Measurements from ENCODE around the gene ZBTB20. TPM values are rescaled to one million over a fixed set of nuclear protein-coding genes. Genes with fewer than 3 reads are reported as not detected.

Gene ZBTB20
- total RNA-seq, 1 donor from 2014 or later, result 11.2 TPM

DNA sequence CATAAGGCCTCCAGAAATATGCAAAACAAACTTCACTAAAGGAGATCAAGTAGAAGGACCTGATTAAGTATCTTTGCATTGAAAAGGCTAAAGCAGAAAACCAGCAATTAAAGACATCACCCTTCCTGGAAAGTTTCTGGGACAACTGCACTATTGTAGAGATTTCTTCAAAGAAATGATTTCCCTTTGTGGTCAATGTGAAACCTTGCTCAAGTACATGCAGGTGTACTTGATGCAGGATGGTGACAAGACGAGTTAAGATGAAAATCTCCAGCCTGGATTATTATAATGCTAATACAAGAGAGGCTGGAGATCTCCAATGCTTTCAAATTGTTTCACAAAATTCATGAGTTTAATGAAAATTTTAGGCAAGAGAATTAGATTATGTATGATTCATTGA, 644.9 kb downstream of the ZBTB20 start:
- H3K4me3 ChIP-seq (ENCODE audit: low read depth, low read length), result no peak overlapping the region
- TF ChIP-seq, protein P1, sequence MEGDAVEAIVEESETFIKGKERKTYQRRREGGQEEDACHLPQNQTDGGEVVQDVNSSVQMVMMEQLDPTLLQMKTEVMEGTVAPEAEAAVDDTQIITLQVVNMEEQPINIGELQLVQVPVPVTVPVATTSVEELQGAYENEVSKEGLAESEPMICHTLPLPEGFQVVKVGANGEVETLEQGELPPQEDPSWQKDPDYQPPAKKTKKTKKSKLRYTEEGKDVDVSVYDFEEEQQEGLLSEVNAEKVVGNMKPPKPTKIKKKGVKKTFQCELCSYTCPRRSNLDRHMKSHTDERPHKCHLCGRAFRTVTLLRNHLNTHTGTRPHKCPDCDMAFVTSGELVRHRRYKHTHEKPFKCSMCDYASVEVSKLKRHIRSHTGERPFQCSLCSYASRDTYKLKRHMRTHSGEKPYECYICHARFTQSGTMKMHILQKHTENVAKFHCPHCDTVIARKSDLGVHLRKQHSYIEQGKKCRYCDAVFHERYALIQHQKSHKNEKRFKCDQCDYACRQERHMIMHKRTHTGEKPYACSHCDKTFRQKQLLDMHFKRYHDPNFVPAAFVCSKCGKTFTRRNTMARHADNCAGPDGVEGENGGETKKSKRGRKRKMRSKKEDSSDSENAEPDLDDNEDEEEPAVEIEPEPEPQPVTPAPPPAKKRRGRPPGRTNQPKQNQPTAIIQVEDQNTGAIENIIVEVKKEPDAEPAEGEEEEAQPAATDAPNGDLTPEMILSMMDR (conservative IDR thresholded peaks at IDR 0.05; ENCODE audit: low read depth, low read length), result no peak
- no peak for DNase-seq (ENCODE audit: low read depth)

DNA sequence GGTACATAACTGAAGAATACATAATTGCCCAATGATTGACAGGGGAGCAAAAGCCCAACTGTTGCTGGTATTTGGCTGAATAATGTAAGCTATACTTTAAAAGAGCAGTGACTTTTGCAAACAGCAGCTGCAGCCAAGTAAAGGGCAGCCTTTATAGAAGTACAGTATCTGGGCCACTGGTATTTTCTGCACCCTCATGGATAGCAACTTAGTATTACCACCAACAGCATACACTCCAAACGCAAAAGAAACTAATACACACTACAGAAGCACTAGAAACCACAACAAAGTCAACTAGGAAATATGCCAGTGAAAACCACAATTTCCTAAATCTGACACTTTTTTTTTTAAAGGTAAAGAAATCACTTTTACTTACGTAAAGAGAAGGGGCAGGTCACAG, 647.1 kb downstream of the ZBTB20 start:
- TF ChIP-seq, protein P1 (conservative IDR thresholded peaks at IDR 0.05; ENCODE audit: low read depth, low read length), result no peak
- DNase-seq (ENCODE audit: low read depth), result no peak

DNA sequence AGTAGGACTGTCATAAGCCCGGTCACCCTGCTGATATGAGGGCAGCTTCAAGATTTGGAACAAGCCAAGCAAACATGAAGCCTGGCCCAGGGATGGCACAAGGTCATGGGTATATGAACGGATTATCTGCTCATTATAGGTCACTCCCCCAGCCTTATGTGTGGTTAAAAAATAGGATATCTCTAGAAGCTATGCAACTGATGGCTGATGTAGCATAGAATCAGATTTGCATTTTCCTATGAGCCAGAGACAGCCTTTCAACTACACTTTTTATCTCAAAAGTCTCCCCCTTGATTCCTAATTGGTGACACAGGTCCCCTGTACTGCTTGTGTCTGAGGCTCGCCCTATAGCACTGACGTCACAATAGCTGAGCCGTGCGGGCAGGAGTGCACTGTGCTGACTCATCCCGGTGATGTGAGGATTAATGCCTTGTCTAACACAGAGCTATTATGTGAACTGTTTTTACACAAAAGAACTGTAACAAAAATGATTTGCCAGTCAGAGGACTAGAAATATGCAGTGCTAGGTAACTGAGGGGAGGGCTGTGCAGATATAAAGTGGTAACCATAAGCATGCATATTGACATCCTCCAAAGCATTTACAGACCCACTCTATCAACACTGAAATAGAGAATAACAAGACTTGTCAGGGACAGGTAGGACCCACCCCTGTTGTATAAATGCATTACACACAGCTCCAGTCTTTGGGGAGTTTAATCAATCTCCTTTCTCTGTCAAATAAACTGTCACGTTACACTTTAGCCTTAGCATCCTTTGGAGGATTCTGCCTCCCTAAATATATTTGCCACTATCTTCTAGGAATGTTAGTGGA, 648.3 kb downstream of the ZBTB20 start:
- DNase-seq (ENCODE audit: low read depth), result no peak
- H3K4me3 ChIP-seq (ENCODE audit: low read depth, low read length), result no peak overlapping the region
- TF ChIP-seq, protein P1 (conservative IDR thresholded peaks at IDR 0.05; ENCODE audit: low read depth, low read length), result no peak

More for the DNA sequence above, 647.1 kb downstream of the ZBTB20 start:
- no peak overlapping the region for H3K4me3 ChIP-seq (ENCODE audit: low read depth, low read length)

DNA sequence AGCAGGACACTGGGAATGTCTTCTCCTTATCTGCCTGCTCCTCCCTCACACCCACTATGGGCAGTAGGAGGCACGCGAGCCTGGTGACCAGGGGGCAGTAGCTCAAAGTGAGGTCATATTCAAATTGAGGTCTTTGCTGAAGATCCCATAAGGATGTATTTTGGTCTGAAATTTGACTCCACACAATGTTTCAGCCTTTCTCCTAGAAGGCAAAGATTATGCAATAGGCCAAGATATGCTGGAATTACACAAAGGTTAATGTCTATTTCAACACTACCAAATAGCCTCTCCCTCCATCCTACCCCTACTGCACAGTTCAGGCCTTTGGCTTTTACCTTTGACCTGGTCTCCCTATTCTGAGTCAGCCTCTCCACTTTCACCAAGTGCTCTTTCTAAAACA, 650.2 kb downstream of the ZBTB20 start:
- H3K4me3 ChIP-seq (ENCODE audit: low read depth, low read length), result no peak overlapping the region
- TF ChIP-seq, protein P1 (conservative IDR thresholded peaks at IDR 0.05; ENCODE audit: low read depth, low read length), result no peak
- peak; percentile 22 for DNase-seq (ENCODE audit: low read depth)

DNA sequence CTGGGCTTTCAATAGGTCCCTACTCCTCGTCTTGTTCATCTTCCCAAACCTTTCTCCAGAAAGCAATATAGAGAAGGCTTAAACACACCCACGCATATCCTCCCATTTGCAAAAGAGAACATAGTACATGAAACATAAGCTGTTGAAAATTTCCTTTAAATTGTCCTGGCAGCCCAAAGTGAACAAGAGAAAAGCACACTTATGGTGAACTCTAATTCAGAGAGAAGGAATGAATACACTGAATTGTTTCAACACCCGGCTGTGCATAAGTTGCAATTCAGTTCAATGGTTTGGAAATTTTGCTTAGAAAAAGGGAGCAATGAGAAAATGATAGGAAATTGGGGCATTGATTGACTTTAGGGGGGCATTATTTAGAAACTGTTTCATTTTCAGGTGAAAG, 650.6 kb downstream of the ZBTB20 start:
- no peak for DNase-seq (ENCODE audit: low read depth)
- TF ChIP-seq, protein P1 (conservative IDR thresholded peaks at IDR 0.05; ENCODE audit: low read depth, low read length), result no peak
- no peak overlapping the region for H3K4me3 ChIP-seq (ENCODE audit: low read depth, low read length)

DNA sequence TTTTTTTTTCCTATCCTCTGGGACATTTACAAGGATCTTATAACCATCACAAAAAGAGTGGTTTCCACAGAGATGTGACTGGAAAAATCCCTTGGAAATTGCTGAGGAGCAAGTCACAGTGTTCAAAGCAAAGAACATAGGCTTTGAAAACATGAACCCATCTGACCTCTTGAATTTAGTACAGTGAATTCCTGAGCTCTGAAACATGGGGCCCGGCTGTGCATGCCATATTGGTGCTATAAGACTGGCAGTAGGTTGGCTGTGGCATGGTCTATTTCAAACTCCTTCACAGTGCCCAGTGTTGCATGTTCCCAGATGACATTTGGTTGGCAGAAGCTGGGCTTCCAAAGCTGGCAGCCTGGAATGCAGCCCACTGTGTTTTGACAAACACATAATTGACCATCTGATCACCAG, 651.1 kb downstream of the ZBTB20 start:
- no peak overlapping the region for H3K4me3 ChIP-seq (ENCODE audit: low read depth, low read length)
- TF ChIP-seq, protein P1 (conservative IDR thresholded peaks at IDR 0.05; ENCODE audit: low read depth, low read length), result no peak
- DNase-seq (ENCODE audit: low read depth), result peak; percentile 45

DNA sequence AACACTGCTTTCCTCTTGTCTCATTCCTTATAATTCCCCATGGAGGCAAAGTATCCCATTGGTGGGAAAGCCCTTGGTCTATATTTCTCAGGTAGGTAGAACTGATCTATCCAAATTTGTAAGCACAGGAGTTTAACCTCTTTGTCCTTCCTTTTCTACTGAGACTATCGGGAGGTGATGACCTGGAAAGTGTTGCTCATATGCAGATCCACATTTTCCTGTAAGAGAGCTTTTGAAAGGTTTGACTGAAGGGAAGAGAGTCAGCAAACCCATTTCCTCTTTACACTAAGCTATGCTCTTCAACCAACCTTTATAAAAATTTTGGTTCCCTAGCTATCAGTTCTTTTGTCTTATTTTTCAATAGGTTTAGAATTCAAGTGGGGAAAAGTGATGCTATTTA, 652.6 kb downstream of the ZBTB20 start:
- TF ChIP-seq, protein P1 (conservative IDR thresholded peaks at IDR 0.05; ENCODE audit: low read depth, low read length), result no peak
- H3K4me3 ChIP-seq (ENCODE audit: low read depth, low read length), result no peak overlapping the region
- no peak for DNase-seq (ENCODE audit: low read depth)
